ENCODE measurements around the gene CA10.

The CA10 gene

GRCh38 chr17:51873302-51873701 lies 285.2 kb downstream of the CA10 start:
- no peak for DNase-seq (ENCODE audit: low read depth in 2 of 2)

- DNase-seq (ENCODE audit: low read depth in 2 of 2) = no peak
These were observed 289.1 kb downstream of the CA10 start for GRCh38 chr17:51869387-51869786.

- DNase-seq (ENCODE audit: low read depth in 2 of 2) = no peak
These were observed 297.5 kb downstream of the CA10 start for GRCh38 chr17:51860954-51861561.

GRCh38 chr17:51857052-51857597 lies 301.4 kb downstream of the CA10 start:
- DNase-seq (ENCODE audit: low read depth in 2 of 2) = no peak

- DNase-seq (ENCODE audit: low read depth in 2 of 2) = no peak
These were observed 302.7 kb downstream of the CA10 start for GRCh38 chr17:51855806-51856205.

GRCh38 chr17:51853857-51854256 lies 304.7 kb downstream of the CA10 start:
- DNase-seq (ENCODE audit: low read depth in 2 of 2) = no peak

GRCh38 chr17:51852603-51853002 lies 305.9 kb downstream of the CA10 start:
- no peak for DNase-seq (ENCODE audit: low read depth in 2 of 2)

- no peak for DNase-seq (ENCODE audit: low read depth in 2 of 2)
These were observed 308.3 kb downstream of the CA10 start for GRCh38 chr17:51850201-51850600.

GRCh38 chr17:51848451-51848850 lies 310.1 kb downstream of the CA10 start:
- DNase-seq (ENCODE audit: low read depth in 2 of 2) = no peak

- no peak for DNase-seq (ENCODE audit: low read depth in 2 of 2)
These were observed 311.9 kb downstream of the CA10 start for GRCh38 chr17:51846566-51846965.

- DNase-seq (ENCODE audit: low read depth in 2 of 2) = no peak
These were observed 312.7 kb downstream of the CA10 start for GRCh38 chr17:51845776-51846175.

- DNase-seq (ENCODE audit: low read depth in 2 of 2) = no peak
These were observed 315.8 kb downstream of the CA10 start for GRCh38 chr17:51842763-51843162.

- no peak for DNase-seq (ENCODE audit: low read depth in 2 of 2)
These were observed 316.8 kb downstream of the CA10 start for GRCh38 chr17:51841669-51842068.

GRCh38 chr17:51840688-51841087 lies 317.8 kb downstream of the CA10 start:
- no peak for DNase-seq (ENCODE audit: low read depth in 2 of 2)

- no peak for DNase-seq (ENCODE audit: low read depth in 2 of 2)
These were observed 324.9 kb downstream of the CA10 start for GRCh38 chr17:51833620-51834019.

- no peak for DNase-seq (ENCODE audit: low read depth in 2 of 2)
These were observed 325.5 kb downstream of the CA10 start for GRCh38 chr17:51833045-51833444.

GRCh38 chr17:51830886-51831285 lies 327.6 kb downstream of the CA10 start:
- DNase-seq (ENCODE audit: low read depth in 2 of 2) = no peak

GRCh38 chr17:51830451-51830850 lies 328.1 kb downstream of the CA10 start:
- DNase-seq (ENCODE audit: low read depth in 2 of 2) = no peak

- no peak for DNase-seq (ENCODE audit: low read depth in 2 of 2)
These were observed 329.6 kb downstream of the CA10 start for GRCh38 chr17:51828901-51829300.

- no peak for DNase-seq (ENCODE audit: low read depth in 2 of 2)
These were observed 331.4 kb downstream of the CA10 start for GRCh38 chr17:51827140-51827539.

- no peak for DNase-seq (ENCODE audit: low read depth in 2 of 2)
These were observed 337.7 kb downstream of the CA10 start for GRCh38 chr17:51820766-51821165.

- no peak for DNase-seq (ENCODE audit: low read depth in 2 of 2)
These were observed 338.3 kb downstream of the CA10 start for GRCh38 chr17:51820252-51820651.

- no peak for DNase-seq (ENCODE audit: low read depth in 2 of 2)
These were observed 338.9 kb downstream of the CA10 start for GRCh38 chr17:51819341-51820219.
